NCI-H1694 treated with DMSO at 0.1 percent for 48 hours (cell line): Measurements from ENCODE around the gene POLR3C.

Experiments
- DNase-seq: peaks from one replicate; lab custom pipeline; 2025; lab: John Stamatoyannopoulos, UW

Gene POLR3C

GRCh38 chr1:145871994-145872924, 48.3 kb downstream of the POLR3C start:
- DNase-seq, result no peak

DNA sequence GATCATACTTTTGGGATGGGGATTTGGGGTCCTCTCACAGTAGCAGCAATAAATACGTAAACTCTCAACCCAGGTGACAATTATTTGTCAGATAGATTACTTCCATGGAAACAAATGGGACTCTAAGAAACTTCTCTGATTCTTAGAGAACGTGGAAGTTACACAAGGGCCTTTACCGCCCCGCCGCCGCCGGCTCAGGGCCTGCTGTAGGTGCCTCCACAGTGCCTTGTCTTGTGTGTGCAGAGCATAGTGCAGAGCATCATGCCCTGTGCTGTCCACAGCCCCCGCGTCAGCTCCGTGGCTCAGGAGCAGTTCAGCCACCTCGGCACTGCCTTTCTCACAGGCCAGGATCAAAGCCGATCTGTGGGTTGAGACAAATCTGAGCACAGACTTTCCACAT, 50.6 kb downstream of the POLR3C start:
- DNase-seq, result no peak

- no peak for DNase-seq
Measured at GRCh38 chr1:145877923-145878486, 54.0 kb downstream of the POLR3C start.

GRCh38 chr1:145878724-145879123, 54.7 kb downstream of the POLR3C start:
- no peak for DNase-seq

DNA sequence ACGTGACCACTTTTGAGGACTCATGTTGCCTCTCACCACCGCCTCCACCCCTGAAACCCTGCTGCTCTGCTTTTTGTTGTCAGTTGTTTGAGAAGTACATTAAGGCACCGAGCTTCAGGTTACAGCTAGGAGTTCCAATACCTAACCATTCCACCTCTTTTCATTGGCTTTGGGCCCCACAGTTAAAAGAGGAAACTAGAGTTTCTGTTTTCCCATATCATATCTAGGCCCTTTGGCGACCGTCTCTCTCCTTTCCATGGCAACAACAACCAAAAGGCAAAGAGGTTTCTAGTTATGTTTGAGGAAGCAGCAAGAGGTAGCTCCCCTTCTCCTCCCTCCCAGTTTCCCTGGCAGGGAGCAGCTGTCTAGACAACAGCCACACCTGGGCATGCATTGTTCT, 55.8 kb downstream of the POLR3C start:
- no peak for DNase-seq

DNA sequence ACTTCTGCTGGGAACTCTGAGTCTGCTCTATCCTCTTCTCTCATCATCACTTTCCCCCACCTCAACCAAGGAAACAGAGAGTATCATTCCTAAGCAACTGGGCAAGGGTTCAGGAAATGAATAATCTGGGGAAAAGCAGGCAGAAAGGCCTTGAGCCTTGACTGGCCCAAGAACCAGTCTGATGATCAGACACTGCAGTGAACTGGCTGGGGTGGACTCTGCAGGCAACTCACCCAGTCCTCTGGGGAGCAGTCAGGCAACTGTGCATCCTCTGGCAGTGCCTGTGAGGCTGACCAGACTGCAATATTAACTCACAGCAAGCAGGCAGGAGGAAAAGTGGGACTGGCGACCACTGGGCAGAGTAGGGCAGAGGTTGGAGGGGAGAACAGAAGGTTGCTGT, 60.7 kb downstream of the POLR3C start:
- DNase-seq, result no peak

DNA sequence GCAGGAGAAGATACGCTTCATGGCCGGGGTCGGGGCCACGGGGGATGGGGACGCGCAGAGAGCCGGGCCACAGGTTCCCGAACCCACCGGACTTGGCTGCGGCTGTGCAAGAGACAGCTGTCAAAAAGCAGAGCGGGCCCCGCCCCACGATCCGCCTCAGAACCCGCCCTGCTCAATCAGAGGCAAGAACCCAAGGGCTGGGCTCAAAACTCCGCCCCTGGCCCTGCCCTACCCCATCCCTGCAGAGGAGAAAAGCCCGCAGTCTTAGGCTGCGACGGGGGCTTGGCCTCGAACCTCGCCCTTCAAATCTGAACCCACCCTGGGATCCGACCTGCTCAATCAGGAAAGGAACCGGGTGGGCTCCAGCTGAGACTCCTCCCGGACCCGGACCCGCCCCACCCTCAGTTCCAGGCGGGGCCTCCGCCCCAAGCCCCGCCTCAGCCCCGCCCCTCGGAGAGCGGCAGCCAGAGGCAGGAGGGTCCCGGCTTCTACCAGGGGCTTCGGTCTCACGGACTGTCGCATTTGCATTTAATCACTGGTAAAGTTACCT, 61.8 kb downstream of the POLR3C start, which contains the start of gene ANKRD35:
Gene ANKRD35 (minus strand): TSS at position 129 of the 550 bp plus-strand sequence. CDS start 108 bp downstream, at position 21.
- DNase-seq, result peak; percentile 60

DNA sequence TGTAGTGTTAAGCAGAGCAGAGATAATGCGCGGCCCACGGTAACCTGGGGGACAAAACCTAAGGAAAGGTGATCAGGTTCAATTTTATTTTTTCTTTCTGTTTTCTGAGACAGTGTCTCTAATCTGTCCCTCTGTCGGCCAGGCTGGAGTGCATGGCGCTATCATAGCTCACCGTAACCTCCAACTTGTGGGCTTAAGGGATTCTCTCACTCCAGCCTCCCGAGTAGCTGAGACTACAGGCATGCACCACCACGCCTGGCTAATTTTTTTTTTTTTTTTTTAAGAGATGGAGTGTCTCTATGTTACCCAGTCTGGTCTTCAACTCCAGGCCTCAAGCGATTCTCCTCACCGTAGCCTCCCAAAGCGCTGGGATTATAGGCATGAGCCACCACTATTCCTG, 62.4 kb downstream of the POLR3C start:
- DNase-seq, result no peak

DNA sequence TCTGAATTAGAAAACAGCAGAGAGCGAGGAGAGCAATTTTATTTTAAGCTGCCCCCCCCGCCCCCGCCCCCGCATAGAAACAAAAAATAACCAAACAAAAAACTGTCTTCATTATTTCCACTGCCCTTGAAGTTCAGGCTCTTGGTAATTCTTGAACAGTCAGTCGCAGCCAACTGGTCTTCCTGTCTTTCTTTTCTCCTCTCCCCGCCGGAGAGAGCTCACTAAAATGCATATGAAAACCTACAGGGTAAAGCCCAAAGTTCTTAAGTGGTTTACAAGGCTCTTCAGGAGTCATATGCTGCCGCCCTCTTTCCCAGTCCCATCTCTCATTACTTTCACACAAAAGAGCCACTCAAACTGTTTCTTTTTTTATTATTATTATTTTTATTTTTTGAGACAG, 62.8 kb downstream of the POLR3C start:
- no peak for DNase-seq

DNA sequence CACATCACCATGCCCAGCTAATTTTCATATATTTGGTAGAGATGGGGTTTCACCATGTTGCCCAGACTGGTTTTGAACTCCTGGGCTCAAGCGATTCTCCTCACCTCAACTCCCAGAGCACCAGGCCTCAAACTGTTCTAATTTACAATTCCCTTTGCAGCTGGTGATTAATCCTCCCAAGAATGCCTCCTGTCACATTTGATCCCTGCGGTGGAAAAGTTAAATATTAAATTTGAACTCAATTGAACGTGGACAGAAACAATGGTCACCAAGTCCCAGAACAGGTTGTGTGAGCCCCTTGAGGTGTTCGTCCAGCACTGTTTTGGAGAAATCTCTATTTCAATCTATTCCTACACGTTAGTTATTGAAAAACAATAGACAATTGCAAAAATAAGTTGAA, 63.6 kb downstream of the POLR3C start:
- DNase-seq, result no peak

DNA sequence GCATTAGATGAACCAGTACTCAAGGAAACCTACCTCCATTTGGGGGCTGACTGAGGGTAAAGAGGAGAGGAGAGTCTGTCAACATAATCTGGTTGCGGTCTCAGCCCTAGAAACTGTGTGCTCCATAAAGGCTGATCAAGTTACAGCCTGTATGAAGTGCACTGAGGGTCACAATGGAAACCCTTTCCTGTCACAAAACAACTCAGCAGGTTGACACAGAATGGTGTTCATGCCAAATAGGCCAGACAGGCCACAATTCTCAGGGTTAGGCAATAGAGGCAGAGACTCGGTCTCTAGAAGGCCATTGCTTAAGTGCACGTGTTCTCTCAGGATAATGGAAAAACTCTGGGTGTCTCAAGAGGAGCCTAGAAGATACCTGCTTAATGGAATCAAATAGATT, 65.7 kb downstream of the POLR3C start:
- DNase-seq, result no peak

DNA sequence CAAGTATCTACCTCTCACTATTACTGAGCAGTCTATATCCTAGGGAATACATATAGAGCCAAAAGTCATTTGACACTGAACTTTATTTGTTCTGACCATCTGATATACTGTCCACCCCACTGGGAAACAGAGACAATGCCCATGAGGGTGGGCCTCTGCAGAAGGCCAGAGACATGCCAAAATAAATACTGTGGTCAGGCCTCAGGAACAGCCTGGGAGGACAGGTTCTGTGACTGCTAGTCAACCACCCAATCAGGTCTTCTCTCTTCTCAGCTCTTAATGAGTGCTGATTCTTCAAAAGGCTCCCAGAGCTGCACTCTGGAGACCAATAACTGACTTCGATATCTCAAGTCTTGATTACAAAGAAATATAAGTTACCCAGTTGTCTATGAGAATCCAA, 67.1 kb downstream of the POLR3C start:
- DNase-seq, result no peak

- DNase-seq, result peak; percentile 95
Measured at GRCh38 chr1:145891587-145892485, 67.8 kb downstream of the POLR3C start.

DNA sequence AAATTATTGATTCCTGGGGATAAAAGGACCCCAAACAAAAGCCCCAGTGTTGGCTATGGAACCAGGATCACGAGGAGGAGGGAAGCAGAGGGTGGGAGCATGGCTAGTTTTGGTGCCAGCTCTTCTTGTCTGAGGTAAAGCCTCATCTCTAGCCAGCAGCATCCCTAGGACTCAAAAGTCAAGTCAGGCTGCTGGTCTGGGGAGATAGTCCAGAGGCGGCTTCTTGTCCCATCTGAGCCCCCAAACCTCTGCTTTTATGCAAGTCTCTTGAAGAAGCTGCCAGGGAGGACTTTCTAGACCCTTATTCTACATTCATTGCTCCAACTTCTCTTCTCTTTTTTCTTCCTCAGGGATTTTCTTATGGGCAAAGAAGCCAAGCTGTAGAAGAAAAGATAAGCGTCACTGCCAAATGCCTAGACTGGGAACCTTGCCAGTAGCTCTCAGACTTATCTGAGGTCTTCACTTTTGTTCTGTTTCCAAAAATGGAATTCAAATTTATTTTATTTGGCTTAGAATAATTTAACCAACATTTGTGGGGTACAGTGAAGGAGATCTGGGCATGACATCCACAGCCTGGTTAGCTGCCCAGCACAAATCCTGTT, 68.6 kb downstream of the POLR3C start:
- DNase-seq, result no peak

GRCh38 chr1:145893306-145894055, 69.5 kb downstream of the POLR3C start:
- DNase-seq, result no peak
